A549 (cell line): ENCODE data around the gene VIPR1. TPM values are rescaled to one million over a fixed set of nuclear protein-coding genes. Genes with fewer than 3 reads are reported as not detected.

Source experiments
- ATAC-seq, 2 experiments: fragments of 200-7000 bp in 1 of 2; fragments of >200 bp in 1 of 2; cut with Nextera tagmentation in 1 of 2; cut with Tn5 transposase in 1 of 2; 3 replicates each; pipeline versions ENCODE4 v1.8.0 to v1.9.1; 2018 to 2020; ENCODE audit warnings: mild to moderate bottlenecking in 1 of 2, moderate library complexity in 1 of 2
- CTCF ChIA-PET: fragments of 300-600 bp; sonication (Branson Sonifier 250); formaldehyde crosslinking; extraction: SDS; loops from one replicate; lab custom pipeline; 2021; ENCODE audit warnings: antibody characterized with exemption, inconsistent platforms; lab: Yijun Ruan, JAX
- POLR2A ChIA-PET: fragments of 350-600 bp; formaldehyde crosslinking; extraction: SDS; loops from one replicate; lab custom pipeline; 2021; ENCODE audit warnings: antibody characterized with exemption, inconsistent platforms; lab: Yijun Ruan, JAX
- DNase-seq, 2 experiments: peaks; one replicate each; pipeline versions ENCODE4 v3.0.0 to v3.0.0-alpha.2; 2011 to 2016; ENCODE audit warnings: low read depth in 1 of 2, low spot score in 1 of 2
- FAIRE-seq: peaks from 2 replicates; lab custom pipeline; 2011; peaks lifted over from hg19 to GRCh38; lab: Jason Lieb, UNC
- H3K27ac ChIP-seq, 2 experiments: fragments of >200 bp; sonication (Bioruptor Twin); formaldehyde crosslinking; 3 replicates each; pipeline ENCODE4 v1.5.1; 2016 to 2017
- H3K4me1 ChIP-seq: fragments of >200 bp; sonication (Bioruptor Twin); formaldehyde crosslinking; 3 replicates; pipeline ENCODE4 v1.6.1; 2016
- H3K4me2 ChIP-seq: fragments of >200 bp; sonication (Bioruptor Twin); formaldehyde crosslinking; 3 replicates; pipeline ENCODE4 v1.6.1; 2016
- H3K4me3 ChIP-seq: fragments of >200 bp; sonication (Bioruptor Twin); formaldehyde crosslinking; 3 replicates; pipeline ENCODE4 v1.5.1; 2016
- H3K9me3 ChIP-seq: fragments of >200 bp; sonication (Bioruptor Twin); formaldehyde crosslinking; 3 replicates; pipeline ENCODE4 v1.6.1; 2016
- ATOH8 ChIP-seq: fragments of 250-450 bp; sonication (Bioruptor Pico); IDR thresholded peaks from 2 replicates; pipeline ENCODE4 v1.5.0; 2020; ENCODE audit warnings: low read depth, mild to moderate bottlenecking, moderate library complexity
- BHLHE40 ChIP-seq: IDR thresholded peaks from 2 replicates; pipeline ENCODE4 v1.6.1; 2012; ENCODE audit warnings: low read depth, low read length, inconsistent platforms
- CBX8 ChIP-seq: fragments of 200-600 bp; sonication (generic); IDR thresholded peaks from 2 replicates; pipeline ENCODE4 v1.6.1; 2016
- EHF ChIP-seq: fragments of 250-450 bp; sonication (Bioruptor Pico); IDR thresholded peaks from 2 replicates; pipeline ENCODE4 v1.5.0; 2020; ENCODE audit warnings: mild to moderate bottlenecking
- EP300 ChIP-seq, 2 experiments: fragments of >200 bp; sonication (Bioruptor Twin); formaldehyde crosslinking; IDR thresholded peaks; 2 replicates in 1 of 2; 3 replicates in 1 of 2; pipeline ENCODE4 v1.6.1; 2016 to 2017
- FOSB ChIP-seq: fragments of 250-450 bp; sonication (Bioruptor Pico); IDR thresholded peaks from 2 replicates; pipeline ENCODE4 v1.5.0; 2020; ENCODE audit warnings: mild to moderate bottlenecking, moderate library complexity
- GATA3 ChIP-seq: IDR thresholded peaks from 2 replicates; pipeline ENCODE4 v1.6.1; 2012; ENCODE audit warnings: borderline replicate concordance
- HOXA7 ChIP-seq: fragments of 250-450 bp; sonication (Bioruptor Pico); IDR thresholded peaks from 2 replicates; pipeline ENCODE4 v1.5.0; 2020; ENCODE audit warnings: mild to moderate bottlenecking, moderate library complexity
- HOXB13 ChIP-seq: fragments of 250-450 bp; sonication (Bioruptor Pico); IDR thresholded peaks from 2 replicates; pipeline ENCODE4 v1.5.0; 2020; ENCODE audit warnings: low read depth, mild to moderate bottlenecking, moderate library complexity
- JUNB ChIP-seq: fragments of >200 bp; sonication (Bioruptor Twin); formaldehyde crosslinking; IDR thresholded peaks from 2 replicates; pipeline ENCODE4 v1.6.1; 2016
- KDM1A ChIP-seq: fragments of 200-600 bp; sonication (generic); IDR thresholded peaks from 2 replicates; pipeline ENCODE4 v1.6.1; 2016; ENCODE audit warnings: low read depth, mild to moderate bottlenecking
- KDM5A ChIP-seq: fragments of 200-600 bp; sonication (generic); IDR thresholded peaks from 2 replicates; pipeline ENCODE4 v1.6.1; 2016; ENCODE audit warnings: antibody characterized with exemption, mild to moderate bottlenecking
- MAFK ChIP-seq: fragments of 450-650 bp; IDR thresholded peaks from 2 replicates; pipeline ENCODE4 v1.6.1; 2014; ENCODE audit not compliant: partially characterized antibody
- MAX ChIP-seq: IDR thresholded peaks from 2 replicates; pipeline ENCODE4 v1.6.1; 2012
- MAZ ChIP-seq: fragments of 150-350 bp; IDR thresholded peaks from 2 replicates; pipeline ENCODE4 v1.6.1; 2014; ENCODE audit warnings: antibody characterized with exemption, low read depth, low read length, borderline replicate concordance
- MYC ChIP-seq: IDR thresholded peaks from 2 replicates; pipeline ENCODE4 v1.6.1; 2012; ENCODE audit warnings: mild to moderate bottlenecking, inconsistent platforms, low read length, improper control_type of control experiment, borderline replicate concordance
- NFE2L2 ChIP-seq: fragments of 150-350 bp; conservative IDR thresholded peaks from 2 replicates; pipeline ENCODE4 v1.6.1; 2014; ENCODE audit warnings: low read length
- NPAS2 ChIP-seq: fragments of 250-450 bp; sonication (Bioruptor Pico); IDR thresholded peaks from 2 replicates; pipeline ENCODE4 v1.8.0; 2022; ENCODE audit warnings: mild to moderate bottlenecking, moderate library complexity, borderline replicate concordance
- PHF8 ChIP-seq: fragments of 200-600 bp; sonication (generic); IDR thresholded peaks from 2 replicates; pipeline ENCODE4 v1.6.1; 2016; ENCODE audit warnings: low read depth, mild to moderate bottlenecking, antibody characterized with exemption, moderate library complexity, borderline replicate concordance
- POLR2A ChIP-seq: IDR thresholded peaks from 2 replicates; pipeline ENCODE4 v1.6.1; 2012; ENCODE audit warnings: mild to moderate bottlenecking, low read length
- POLR2AphosphoS2 ChIP-seq: conservative IDR thresholded peaks from 2 replicates; pipeline ENCODE4 v1.6.1; 2012; ENCODE audit warnings: low read length, improper control_type of control experiment, inconsistent platforms
- RAD21 ChIP-seq, 2 experiments: fragments of >200 bp in 1 of 2; sonication (Bioruptor Twin) in 1 of 2; formaldehyde crosslinking in 1 of 2; IDR thresholded peaks in 1 of 2; conservative IDR thresholded peaks in 1 of 2; 2 replicates in 1 of 2; 3 replicates in 1 of 2; pipeline ENCODE4 v1.6.1; 2012 to 2018; ENCODE audit warnings: inconsistent platforms in 1 of 2
- RCOR1 ChIP-seq: fragments of 150-350 bp; IDR thresholded peaks from 2 replicates; pipeline ENCODE4 v1.6.1; 2014; ENCODE audit warnings: antibody characterized with exemption, low read length, low read depth
- RFX5 ChIP-seq: fragments of 450-650 bp; IDR thresholded peaks from 2 replicates; pipeline ENCODE4 v1.7.1; 2014; ENCODE audit warnings: antibody characterized with exemption, mild to moderate bottlenecking, moderate library complexity
- RNF2 ChIP-seq: fragments of 200-600 bp; sonication (generic); IDR thresholded peaks from 2 replicates; pipeline ENCODE4 v1.6.1; 2016; ENCODE audit warnings: low read depth, mild to moderate bottlenecking, antibody characterized with exemption, moderate library complexity, borderline replicate concordance
- SMC3 ChIP-seq: fragments of >200 bp; sonication (Bioruptor Twin); formaldehyde crosslinking; IDR thresholded peaks from 3 replicates; pipeline ENCODE4 v1.6.1; 2018; ENCODE audit warnings: inconsistent platforms
- TFCP2L1 ChIP-seq: fragments of 250-450 bp; sonication (Bioruptor Pico); IDR thresholded peaks from 2 replicates; pipeline ENCODE4 v1.5.0; 2021; ENCODE audit warnings: mild to moderate bottlenecking
- ZC3H11A ChIP-seq: fragments of 450-650 bp; IDR thresholded peaks from 2 replicates; pipeline ENCODE4 v1.6.1; 2014; ENCODE audit warnings: antibody characterized with exemption, mild to moderate bottlenecking
- ZFP36 ChIP-seq: fragments of 450-650 bp; IDR thresholded peaks from 2 replicates; pipeline ENCODE4 v1.6.1; 2014; ENCODE audit warnings: borderline replicate concordance; ENCODE audit not compliant: partially characterized antibody
- ZNF302 ChIP-seq: fragments of 250-450 bp; sonication (Bioruptor Pico); IDR thresholded peaks from 2 replicates; pipeline ENCODE4 v1.9.0; 2021; ENCODE audit warnings: inconsistent platforms, mild to moderate bottlenecking, moderate library complexity
- ZSCAN20 ChIP-seq: fragments of 250-450 bp; sonication (Bioruptor Pico); IDR thresholded peaks from 2 replicates; pipeline ENCODE4 v1.8.0; 2022; ENCODE audit warnings: mild to moderate bottlenecking, moderate library complexity
- WGBS: methylation state at CpG from one replicate; pipeline ENCODE4 v1.1.6; 2017; ENCODE audit errors: missing lambda C conversion rate; 5-methylcytosine and 5-hydroxymethylcytosine counted together
- polyA plus RNA-seq, 4 experiments: library from polyadenylated mRNA; depleted of rRNA in 3 of 4; stranded (reverse); fragments of >200 nt; fragmentation: RNase III in 1 of 4; extraction: RNeasy Plus Mini Kit Qiagen cat#74134 plus additional on column Dnase treatment in 1 of 4; gene quantifications; 2 replicates in 3 of 4; 3 replicates in 1 of 4; pipeline ENCODE4 v1.2.3, GENCODE V29; 2011 to 2017
- TF ChIP-seq, protein P1 (sequence below): fragments of >200 bp; sonication (Bioruptor Twin); formaldehyde crosslinking; IDR thresholded peaks from 2 replicates; pipeline ENCODE4 v1.6.1; 2016

VIPR1 gene
- polyA plus RNA-seq, 2 of the 4 experiments (the other 2 are of a cell fraction) = 0.26 to 0.80 TPM

DNA sequence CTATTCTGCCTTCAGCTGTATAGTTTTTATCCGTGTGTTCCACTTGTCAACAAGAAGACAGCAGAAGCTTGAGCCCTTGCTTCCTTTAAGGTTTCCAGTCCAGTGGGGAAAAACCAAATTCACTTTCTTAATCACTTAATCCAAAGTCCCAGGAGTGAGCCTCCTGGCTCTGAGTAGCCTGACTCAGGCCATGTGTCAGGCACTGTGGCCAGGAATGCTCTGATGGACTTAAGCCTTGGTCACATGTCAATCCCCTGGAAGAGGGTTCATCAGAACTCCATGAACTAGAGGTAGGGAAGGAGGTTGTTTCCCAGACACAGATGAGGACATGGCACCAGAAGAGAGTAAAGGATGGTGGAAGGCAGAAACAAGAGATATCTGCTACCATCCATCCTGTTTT lies 8.8 kb downstream of the VIPR1 start:
- Histone ChIP-seq H3K4me1 (no peaks in the 10 kb centered on the region), H3K9me3 (no peaks in the 10 kb centered on the region), H3K27ac (no peak overlapping the region), H3K4me3 (no peak overlapping the region), H3K4me2 (no peak overlapping the region)
- FAIRE-seq = no peak
- no peak for TF ChIP-seq KDM1A
- WGBS = 63% methylated on average over 1 of the region's 1 CpG
- no peak for DNase-seq
- ChIA-PET CTCF (interaction anchor here (1.0 kb wide), 1 partner anchor 36 kb away, joined by 3 read pairs; no protein-coding TSS in a partner anchor), POLR2A (no interaction called here)
- no peak for ATAC-seq

DNA sequence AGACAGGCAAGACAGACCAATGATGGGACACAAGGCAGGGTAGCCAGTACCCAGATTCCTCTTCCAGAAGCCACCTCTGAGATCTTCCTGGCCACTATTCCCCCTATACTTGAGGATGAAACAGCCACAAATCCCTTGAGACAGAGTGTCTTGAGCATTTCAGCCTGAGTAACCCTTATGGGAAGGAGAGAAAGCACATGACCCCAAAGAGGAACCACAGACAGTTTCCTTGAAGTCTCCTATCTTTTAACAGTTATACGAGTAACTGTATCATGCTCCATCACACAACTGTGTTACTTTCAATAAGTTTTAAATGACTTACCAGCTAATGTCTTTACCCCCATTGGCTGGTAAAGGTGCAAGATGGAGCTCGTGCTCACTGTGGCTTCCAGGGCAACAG lies 9.3 kb downstream of the VIPR1 start:
- WGBS = 50% methylated on average over 2 of the region's 2 CpGs
- Histone ChIP-seq H3K9me3 (no peaks in the 10 kb centered on the region), H3K27ac (no peak overlapping the region), H3K4me3 (no peak overlapping the region), H3K4me1 (no peaks in the 10 kb centered on the region), H3K4me2 (no peak overlapping the region)
- ChIA-PET CTCF (interaction anchor here (1.7 kb wide), 1 partner anchor 35 kb away, joined by 4 read pairs; no protein-coding TSS in a partner anchor), POLR2A (no interaction called here)
- DNase-seq = no peak
- no peak for ATAC-seq
- no peak for FAIRE-seq
- TF ChIP-seq MAFK (no peak), HOXB13 (CRISPR knock-in tag) (no peak), RAD21 (conservative IDR thresholded peaks at IDR 0.05 in 1 of 2, IDR thresholded peaks at IDR 0.05 in 1 of 2) (no peak), NPAS2 (CRISPR knock-in tag) (no peak), FOSB (CRISPR knock-in tag) (no peak), JUNB (no peak), NFE2L2 (no peak), CBX8 (no peak), POLR2A (no peak)
- TF ChIP-seq, protein P1, sequence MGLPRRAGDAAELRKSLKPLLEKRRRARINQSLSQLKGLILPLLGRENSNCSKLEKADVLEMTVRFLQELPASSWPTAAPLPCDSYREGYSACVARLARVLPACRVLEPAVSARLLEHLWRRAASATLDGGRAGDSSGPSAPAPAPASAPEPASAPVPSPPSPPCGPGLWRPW = no peak
- TF ChIP-seq, all 56 proteins: peak for 0

GRCh38 chr3:42513121-42513520 lies 10.7 kb downstream of the VIPR1 start:
- no peak for FAIRE-seq
- CTCF ChIA-PET = interaction anchor here (1.5 to 1.7 kb wide), 2 partner anchors 34 to 266 kb away, joined by 3 to 4 read pairs; no protein-coding TSS in a partner anchor
- WGBS = 68% methylated on average over 3 of the region's 3 CpGs

GRCh38 chr3:42513521-42513920 lies 11.1 kb downstream of the VIPR1 start:
- Histone ChIP-seq H3K4me2 (no peak overlapping the region), H3K27ac (no peak overlapping the region), H3K4me1 (no peaks in the 10 kb centered on the region), H3K9me3 (no peaks in the 10 kb centered on the region), H3K4me3 (no peak overlapping the region)
- 78% methylated on average over 6 of the region's 6 CpGs for WGBS
- DNase-seq (no peak), FAIRE-seq (no peak), ATAC-seq (no peak)
- ChIA-PET POLR2A (no interaction called here), CTCF (interaction anchor here (1.5 to 1.7 kb wide), 2 partner anchors 33 to 266 kb away, joined by 3 to 4 read pairs; no protein-coding TSS in a partner anchor)
- TF ChIP-seq ATOH8 (CRISPR knock-in tag) = no peak
- no peak for TF ChIP-seq ZSCAN20 (CRISPR knock-in tag)
- TF ChIP-seq PHF8 = no peak
- no peak for TF ChIP-seq ZNF302
- no peak for TF ChIP-seq EHF (CRISPR knock-in tag)
- TF ChIP-seq GATA3 = no peak
- TF ChIP-seq RCOR1 = no peak
- TF ChIP-seq ZFP36 = no peak
- no peak for TF ChIP-seq MYC
- TF ChIP-seq SMC3 = no peak

More at GRCh38 chr3:42513121-42513520, 10.7 kb downstream of the VIPR1 start:
- no peak overlapping the region for H3K4me2 ChIP-seq
- DNase-seq = no peak
- no peak overlapping the region for H3K4me3 ChIP-seq
- ATAC-seq = no peak
- no peak overlapping the region for H3K27ac ChIP-seq
- POLR2A ChIA-PET = no interaction called here
- TF ChIP-seq BHLHE40 = no peak
- no peak for TF ChIP-seq RFX5
- no peak for TF ChIP-seq EHF (CRISPR knock-in tag)
- TF ChIP-seq MAZ = no peak
- no peak for TF ChIP-seq RNF2
- no peak for TF ChIP-seq ZC3H11A
- TF ChIP-seq ZSCAN20 (CRISPR knock-in tag) = no peak
- no peak for TF ChIP-seq JUNB
- TF ChIP-seq MAX = no peak
- TF ChIP-seq POLR2AphosphoS2 = no peak
- no peak for TF ChIP-seq HOXA7 (CRISPR knock-in tag)
- TF ChIP-seq TFCP2L1 (CRISPR knock-in tag) = no peak
- no peak for TF ChIP-seq KDM5A
- no peak for TF ChIP-seq RCOR1
- no peak for TF ChIP-seq EP300 (IDR thresholded peaks at IDR 0.05)
- TF ChIP-seq, all 56 proteins: peak for 0
- no peaks in the 10 kb centered on the region for H3K9me3 ChIP-seq
- H3K4me1 ChIP-seq = no peaks in the 10 kb centered on the region
